Kidney epithelial cell (primary cell): ENCODE data around the gene TUBB. TPM values are rescaled to one million over a fixed set of nuclear protein-coding genes. Genes with fewer than 3 reads are reported as not detected.

Experiments used
- DNase-seq: peaks from one replicate; pipeline ENCODE4 v3.0.0-alpha.2; 2010; ENCODE audit warnings: low read depth
- H3K27me3 ChIP-seq: 2 replicates; pipeline ENCODE4 v1.6.0; 2011; ENCODE audit warnings: low read length; ENCODE audit not compliant: control insufficient read depth, insufficient read depth
- H3K36me3 ChIP-seq: 2 replicates; pipeline ENCODE4 v1.5.1; 2011; ENCODE audit warnings: low read length; ENCODE audit not compliant: control insufficient read depth, insufficient read depth
- H3K4me3 ChIP-seq: 2 replicates; pipeline ENCODE4 v1.5.1; 2011; ENCODE audit warnings: low read depth, mild to moderate bottlenecking, control low read depth, low read length
- CTCF ChIP-seq: IDR thresholded peaks from 2 replicates; pipeline ENCODE4 v1.5.1; 2011; ENCODE audit warnings: mild to moderate bottlenecking, moderate library complexity, low read length, control low read depth, inconsistent platforms; ENCODE audit not compliant: insufficient read depth, poor library complexity, severe bottlenecking
- total RNA-seq: library from RNA; depleted of rRNA; stranded (reverse); fragments of >200 nt; gene quantifications from 2 replicates; pipeline ENCODE4 v1.2.3, GENCODE V29; 2015

The TUBB gene
- total RNA-seq, 1 donor from 2014 or later: 808 TPM

GRCh38 chr6:30725713-30726505 lies 5.8 kb downstream of the TUBB start:
- TF ChIP-seq CTCF: no peak
- no peak for DNase-seq
- peaks cover 8% of the 10 kb centered on the region for H3K36me3 ChIP-seq
- H3K4me3 ChIP-seq: no peak overlapping the region
- no peaks in the 10 kb centered on the region for H3K27me3 ChIP-seq

- TF ChIP-seq CTCF: no peak
- no peak for DNase-seq
- Histone ChIP-seq H3K4me3 (no peak overlapping the region), H3K36me3 (peaks cover 7% of the 10 kb centered on the region), H3K27me3 (no peaks in the 10 kb centered on the region)
Measured at GRCh38 chr6:30726506-30727413, 6.6 kb downstream of the TUBB start.

DNA sequence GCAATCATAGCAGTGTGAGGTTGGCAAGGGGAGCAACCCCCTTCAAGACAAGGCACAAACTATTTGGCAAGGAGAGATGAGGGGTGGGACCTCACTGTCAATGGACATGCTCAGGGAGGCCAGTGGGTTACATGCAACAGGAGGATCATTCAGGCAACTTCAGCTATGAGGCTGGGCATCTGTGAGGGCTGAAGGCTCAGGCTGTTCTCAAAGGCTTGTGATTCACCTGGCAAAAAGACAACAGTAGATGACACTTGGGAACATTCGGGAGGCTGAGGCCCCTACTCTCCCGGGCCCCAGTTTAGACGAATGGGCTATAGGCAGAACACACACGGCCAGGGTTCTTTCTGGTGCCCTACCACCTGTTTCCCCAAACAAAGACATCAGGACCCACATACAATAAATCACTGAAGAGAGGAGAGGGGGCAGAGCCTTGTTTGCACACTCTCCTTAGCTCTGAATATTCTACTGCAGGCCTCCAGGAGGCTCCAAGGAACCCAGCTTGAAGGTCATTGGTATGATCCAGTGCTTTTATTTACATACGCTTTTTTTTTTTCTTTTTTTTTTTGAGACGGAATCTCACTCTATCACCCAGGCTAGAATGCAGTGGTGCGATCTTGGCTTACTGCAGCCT lies 7.9 kb downstream of the TUBB start:
- DNase-seq: no peak
- no peak overlapping the region for H3K4me3 ChIP-seq
- H3K27me3 ChIP-seq: no peaks in the 10 kb centered on the region
- peaks cover 3% of the 10 kb centered on the region for H3K36me3 ChIP-seq
- peak; percentile 6 for TF ChIP-seq CTCF

GRCh38 chr6:30730601-30731435 lies 10.7 kb downstream of the TUBB start:
- H3K36me3 ChIP-seq: peaks cover 1% of the 10 kb centered on the region
- no peak overlapping the region for H3K4me3 ChIP-seq
- no peaks in the 10 kb centered on the region for H3K27me3 ChIP-seq
- DNase-seq: no peak
- peak; percentile 89 for TF ChIP-seq CTCF

GRCh38 chr6:30732237-30732943 lies 12.2 kb downstream of the TUBB start:
- peaks cover 1% of the 10 kb centered on the region for H3K36me3 ChIP-seq
- DNase-seq: no peak

More at GRCh38 chr6:30732237-30732943, 12.2 kb downstream of the TUBB start:
- Histone ChIP-seq H3K4me3 (no peak overlapping the region), H3K27me3 (no peaks in the 10 kb centered on the region)
- TF ChIP-seq CTCF: no peak
